T47D (cell line): ENCODE data around the gene ACTN4.
A peak's percentile ranks its signal among the peaks of the same experiment; 100 is the strongest.

ENCODE experiments used
- DNase-seq, 2 experiments: peaks; one replicate each; pipeline versions ENCODE4 v3.0.0 to v3.0.0-alpha.2; 2011 to 2012; ENCODE audit warnings: low read depth in 1 of 2, low spot score in 1 of 2
- JUND ChIP-seq: IDR thresholded peaks from 2 replicates; pipeline ENCODE4 v1.6.1; 2012; ENCODE audit warnings: low read depth
- in situ Hi-C: cut with HindIII; loops from 2 replicates; pipeline ENCODE4 v1.10.0; 2016; ENCODE audit warnings: low sequenced_read_pairs, low pct_unique_long_range_greater_than_20kb

ACTN4 gene

DNA sequence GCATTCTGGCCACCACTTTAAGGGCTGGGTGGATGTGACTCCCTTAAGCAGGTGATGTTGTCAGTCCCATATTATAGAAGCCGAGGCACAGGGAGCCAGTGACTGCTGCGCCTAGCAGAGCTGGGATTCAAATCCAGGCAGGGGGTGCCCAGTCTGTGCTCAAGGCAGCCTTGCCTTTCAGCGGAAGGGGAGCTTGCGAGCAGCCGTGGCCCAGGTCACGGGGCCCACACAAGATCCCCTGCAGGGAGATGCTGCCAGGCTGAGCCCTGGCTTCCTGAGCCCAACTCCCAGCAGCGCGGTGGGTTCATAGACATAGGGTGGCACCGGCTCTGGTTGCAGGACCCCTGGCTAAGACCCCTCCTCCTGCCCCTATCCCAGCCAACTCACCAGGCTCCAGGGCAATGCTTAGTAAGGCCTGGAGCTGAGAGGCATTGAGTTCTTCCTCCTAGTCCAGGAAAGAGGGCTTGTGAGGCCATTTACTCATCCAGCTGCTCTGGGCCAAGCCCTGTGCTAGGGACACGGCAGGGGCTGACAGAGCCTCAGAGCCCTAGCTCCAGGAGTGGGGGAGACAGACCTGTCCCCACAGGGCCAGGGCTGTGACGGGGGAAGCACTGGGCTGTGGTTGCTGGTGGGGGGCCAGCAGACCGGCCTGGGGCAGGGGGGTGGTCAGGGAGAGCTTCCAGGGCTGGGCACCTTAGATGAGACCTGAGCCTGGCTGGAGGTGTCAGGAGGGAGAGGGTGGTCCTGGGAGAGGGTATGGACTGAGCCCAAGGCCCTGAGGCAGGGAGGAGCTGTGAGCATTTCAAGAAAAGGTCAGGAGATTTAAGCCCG, 87.2 kb downstream of the ACTN4 start:
- in situ Hi-C loops = no loop called here
- peak; percentile 37 to 50 for DNase-seq
- TF ChIP-seq JUND = no peak

DNA sequence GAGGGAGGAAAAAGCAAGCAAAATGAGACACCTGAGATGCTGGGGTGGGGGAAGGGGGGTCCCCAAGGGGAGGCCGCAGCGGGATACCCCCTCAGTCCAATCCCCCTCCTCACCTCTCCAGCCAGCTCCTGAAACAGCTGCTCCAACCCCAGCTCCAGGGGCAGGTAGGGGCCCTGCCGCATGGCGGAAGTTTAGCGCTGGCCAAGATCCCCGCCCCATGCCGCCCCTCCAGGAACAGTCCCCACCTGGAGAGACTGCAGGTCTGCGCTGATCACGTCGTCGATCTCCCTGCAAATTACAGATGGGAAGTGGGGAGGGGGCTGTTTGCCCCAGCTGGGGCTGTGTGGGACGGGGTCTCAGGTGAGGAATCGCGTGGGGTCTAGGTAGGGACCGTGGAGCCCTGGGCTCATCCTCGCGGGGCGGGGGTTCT, 87.8 kb downstream of the ACTN4 start:
- DNase-seq = no peak
- in situ Hi-C loops = no loop called here
- TF ChIP-seq JUND = no peak

DNA sequence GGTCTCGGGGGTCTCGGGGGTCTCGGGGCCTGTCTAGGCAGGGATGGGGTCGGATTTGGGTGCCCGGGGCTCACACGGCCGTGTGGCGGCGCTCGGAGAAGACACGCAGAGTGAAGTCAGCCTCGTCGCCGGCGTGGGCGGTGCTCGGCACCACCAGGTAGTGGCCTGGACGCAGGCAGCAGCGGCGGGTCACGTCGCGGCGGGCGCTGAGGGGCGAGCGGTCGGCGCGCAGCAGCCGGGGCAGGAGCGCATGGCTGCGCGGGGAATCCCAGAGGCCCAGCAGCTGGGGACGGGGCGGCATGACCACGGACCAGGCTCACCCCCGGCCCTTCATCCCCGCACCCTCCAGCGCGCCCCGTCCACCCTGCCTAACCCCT, 88.6 kb downstream of the ACTN4 start:
- peak in 1 of 2 experiments; percentile 36 for DNase-seq
- in situ Hi-C loops = no loop called here
- no peak for TF ChIP-seq JUND

DNA sequence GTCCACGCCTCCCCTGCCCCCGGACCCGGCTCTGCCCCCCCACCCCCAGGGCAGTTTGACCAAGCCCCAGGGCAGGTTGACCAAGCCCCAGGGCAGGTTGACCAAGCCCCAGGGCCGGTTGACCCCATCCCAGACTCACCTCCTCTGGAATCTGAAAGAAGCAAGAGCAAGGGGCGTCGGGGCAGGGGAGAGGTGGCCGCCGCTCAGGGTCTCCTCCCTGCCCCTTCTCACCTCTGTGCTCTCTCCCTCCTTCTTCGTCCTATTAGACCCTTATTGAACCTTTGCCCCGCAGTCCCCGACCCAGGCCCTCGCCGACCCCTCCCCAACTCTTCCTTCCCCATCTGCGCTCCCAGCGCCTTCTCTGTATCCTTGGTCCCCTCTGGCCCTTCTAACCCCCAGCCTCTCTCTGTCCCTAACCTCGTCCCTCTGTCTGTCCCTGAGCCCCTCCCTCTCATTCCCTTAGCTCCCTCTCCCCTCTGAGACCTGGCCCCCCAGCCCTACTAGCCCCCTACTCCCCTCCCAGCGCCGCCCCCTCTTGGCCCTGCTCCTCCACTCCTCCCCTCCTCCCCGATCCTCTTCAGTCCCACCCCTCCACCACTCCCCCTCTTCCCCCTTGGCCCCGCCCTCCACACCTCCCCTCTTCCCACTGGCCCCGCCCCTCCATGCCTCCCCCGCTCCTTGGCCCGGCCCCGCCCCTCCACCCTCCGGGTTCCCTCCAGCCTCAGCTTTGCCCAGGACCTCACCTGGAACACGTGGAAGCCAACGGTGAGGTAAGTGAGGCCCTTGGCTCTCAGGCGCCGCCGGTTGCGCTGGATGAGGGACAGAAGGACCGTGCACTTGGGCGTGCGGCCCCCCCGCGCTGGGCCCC, 89.2 kb downstream of the ACTN4 start:
- DNase-seq = peak in 1 of 2 experiments; percentile 56
- in situ Hi-C loops = no loop called here

DNA sequence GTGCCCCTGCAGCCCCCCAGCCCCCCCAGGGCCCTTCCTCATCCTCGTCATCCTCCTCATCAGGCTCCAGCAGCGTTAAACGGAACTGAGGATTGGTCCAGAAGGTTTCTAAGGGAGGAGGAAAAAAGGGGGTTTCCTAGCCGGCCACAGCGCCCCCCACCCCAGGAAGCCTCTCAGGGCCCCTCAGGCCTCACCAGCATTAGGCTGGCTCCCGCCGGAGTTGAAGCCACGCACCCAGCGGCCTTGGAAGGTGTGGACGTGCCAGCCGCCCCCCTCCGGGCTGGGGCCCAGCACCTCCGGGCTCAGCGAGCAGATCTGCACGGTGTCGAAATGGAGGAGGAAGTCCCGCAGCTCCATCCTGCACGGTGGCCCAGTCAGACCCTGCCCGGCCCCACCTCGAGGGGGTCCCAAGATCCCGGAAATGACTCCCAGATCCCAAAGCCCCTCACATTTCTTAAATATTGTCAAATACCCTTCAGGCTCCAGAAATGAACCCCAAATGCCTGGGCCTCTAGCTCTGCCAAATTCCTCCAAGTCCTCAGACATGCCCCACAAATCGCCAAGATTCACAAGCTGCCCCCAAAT, 89.9 kb downstream of the ACTN4 start:
- DNase-seq = no peak

More for the DNA sequence above, 89.2 kb downstream of the ACTN4 start:
- no peak for TF ChIP-seq JUND

DNA sequence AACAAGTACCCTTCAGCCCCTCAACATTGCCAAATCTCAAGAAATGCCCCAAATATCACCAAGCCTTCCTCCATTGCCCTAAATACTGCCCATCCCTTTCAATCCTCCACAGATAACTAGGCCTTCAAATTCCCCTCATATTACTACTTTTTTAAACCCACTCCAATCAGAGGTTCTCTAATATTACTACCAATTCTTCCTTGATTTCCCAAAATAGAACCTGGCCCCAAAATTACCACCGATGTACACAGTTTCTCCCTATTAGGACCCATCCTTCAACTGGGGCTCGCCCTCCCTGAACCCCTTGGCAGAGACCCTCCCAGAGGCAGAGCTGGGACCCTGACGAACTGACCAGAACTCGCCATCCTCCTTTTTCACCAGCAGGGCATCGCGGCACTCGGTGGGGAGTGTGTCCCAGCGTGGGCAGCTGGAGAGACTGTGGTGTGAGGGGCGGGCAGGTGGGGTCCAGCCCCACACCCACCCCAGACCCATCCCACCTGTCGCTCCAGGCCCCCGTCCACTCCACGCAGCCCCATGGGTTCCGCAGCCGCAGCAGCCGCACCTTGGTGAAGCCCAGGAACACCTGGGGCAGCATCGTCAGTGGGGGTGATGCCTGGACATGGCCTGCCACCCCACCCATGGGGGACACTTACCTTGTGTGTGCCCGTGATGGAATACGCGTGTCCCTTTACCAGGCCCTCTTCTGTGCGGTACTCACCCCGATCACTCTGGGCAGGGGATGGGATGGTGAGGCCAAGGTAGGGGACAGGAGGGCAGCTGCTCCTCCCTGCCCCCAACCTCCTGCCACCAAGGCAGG, 90.7 kb downstream of the ACTN4 start:
- DNase-seq = no peak
- in situ Hi-C loops = no loop called here
- TF ChIP-seq JUND = no peak

More for the DNA sequence above, 89.9 kb downstream of the ACTN4 start:
- in situ Hi-C loops = no loop called here
- no peak for TF ChIP-seq JUND

DNA sequence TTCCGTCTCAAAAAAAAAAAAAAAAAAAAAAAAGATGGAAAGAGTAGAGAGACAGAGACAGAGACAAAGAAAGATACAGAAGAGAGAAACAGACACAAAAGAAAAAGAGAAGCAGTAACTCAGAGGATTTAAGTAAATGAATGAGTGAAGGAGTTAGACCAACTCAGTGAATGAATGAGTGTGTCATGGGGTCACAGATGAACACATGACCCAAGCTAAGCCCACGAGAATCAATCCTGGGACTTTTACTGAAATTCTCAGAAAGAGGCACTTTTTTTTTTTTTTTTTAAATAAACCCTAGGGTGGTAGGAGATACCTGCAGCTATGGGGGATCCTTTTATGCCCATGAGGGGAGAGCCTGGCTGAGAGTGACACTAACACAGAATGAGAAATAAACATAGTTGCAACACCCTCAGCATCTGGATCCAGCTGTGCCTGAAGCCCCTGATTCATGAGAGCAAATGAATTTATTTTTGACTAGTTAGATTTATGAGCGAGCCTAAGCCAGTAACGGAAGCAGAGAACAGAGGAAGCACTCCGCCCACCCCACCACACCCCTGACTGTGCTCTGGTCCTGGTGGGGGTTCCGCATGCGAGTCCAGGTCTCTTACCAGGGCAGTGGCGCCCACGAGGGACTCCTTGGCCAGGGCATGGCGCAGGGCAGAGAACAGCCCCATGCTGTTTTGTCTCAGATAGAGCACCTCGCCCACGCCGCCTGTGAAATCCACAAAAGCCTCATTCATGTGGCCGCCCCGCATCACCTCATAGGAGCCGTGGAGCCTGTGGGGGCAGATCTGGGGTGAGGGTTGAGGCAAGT, 92.2 kb downstream of the ACTN4 start:
- TF ChIP-seq JUND = no peak
- DNase-seq = no peak
- in situ Hi-C loops = no loop called here

DNA sequence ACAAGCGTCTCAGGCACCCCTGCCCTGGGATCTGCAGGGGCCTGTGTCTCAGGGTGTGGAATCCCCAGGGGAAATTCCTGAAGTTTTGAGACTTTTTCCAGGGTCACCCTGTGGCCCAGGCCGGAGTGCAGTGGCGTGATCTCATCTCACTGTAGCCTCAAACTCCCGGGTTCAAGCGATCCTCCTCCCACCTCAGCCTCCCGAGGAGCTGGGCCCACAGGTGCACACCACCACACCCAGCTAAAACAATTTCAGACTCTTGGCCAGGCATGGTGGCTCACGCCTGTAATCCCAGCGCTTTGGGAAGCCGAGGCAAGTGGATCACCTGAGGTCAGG, 92.8 kb downstream of the ACTN4 start:
- in situ Hi-C loops = no loop called here
- no peak for DNase-seq
- TF ChIP-seq JUND = no peak

DNA sequence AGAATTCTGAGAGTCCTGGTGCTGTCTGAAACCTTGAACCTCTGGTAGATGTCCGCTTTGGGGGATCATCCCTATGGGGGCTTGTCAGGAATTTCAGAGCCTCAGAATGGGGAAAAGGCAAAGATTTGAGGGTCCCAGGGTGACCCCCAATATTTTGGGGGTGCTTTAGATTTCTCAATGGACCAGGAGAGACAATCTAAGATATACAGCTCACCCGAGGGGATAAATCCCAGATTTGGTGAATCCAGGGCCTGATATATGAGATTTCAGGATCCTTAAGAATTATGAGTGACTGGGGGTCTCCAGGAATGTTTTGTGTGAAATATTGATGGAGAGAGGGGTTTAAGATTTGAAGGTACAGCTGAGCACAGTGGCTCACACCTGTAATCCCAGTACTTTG, 93.5 kb downstream of the ACTN4 start:
- in situ Hi-C loops = no loop called here
- no peak for DNase-seq
- TF ChIP-seq JUND = no peak

DNA sequence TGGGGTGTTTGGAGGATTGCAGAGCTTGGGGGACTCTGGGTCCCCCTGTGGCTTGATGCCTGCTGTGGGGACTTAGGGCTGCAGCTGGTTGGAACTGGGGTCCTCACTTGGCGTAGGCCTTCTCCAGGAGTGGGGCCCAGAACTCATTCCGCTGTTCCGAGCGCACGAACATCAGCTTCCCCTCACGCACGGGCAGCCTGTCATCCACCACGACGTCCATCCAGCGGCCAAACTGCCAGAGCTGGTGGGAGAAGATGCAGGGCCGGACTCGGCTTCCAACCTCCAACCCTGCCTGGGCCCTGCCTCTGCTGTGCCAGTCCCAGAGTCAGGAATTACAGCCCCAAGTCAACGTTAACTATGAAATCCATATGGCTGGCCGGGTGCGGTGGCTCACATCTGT, 94.2 kb downstream of the ACTN4 start:
- in situ Hi-C loops = no loop called here
- no peak for DNase-seq
- TF ChIP-seq JUND = no peak

DNA sequence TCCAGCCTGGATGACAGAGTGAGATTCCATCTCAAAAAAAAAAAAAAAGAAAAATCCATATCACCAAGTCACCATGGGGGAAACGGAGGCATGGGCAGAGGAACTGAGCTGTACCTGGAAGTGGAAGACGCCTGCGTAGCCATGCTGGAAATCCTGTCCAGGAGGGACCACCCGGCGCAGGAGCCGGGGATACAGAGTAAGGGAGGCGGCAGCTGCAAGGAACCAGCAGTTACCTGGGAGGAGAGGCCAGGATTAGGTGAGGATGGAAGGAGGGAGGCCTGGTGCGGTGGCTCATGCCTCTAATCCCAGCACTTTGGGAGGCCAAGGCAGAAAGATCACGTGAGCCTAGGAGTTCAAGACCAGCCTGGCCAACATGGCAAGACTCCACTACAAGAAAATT, 94.8 kb downstream of the ACTN4 start:
- in situ Hi-C loops = no loop called here
- no peak for TF ChIP-seq JUND
- DNase-seq = no peak
